HEK293T (cell line): ENCODE data around the gene GMEB1.
"Not testable (repeated sequence)": the region's sequence is repeated elsewhere in the genome, so short reads cannot be mapped to it uniquely, and the experiment has no call there.

Experiments used
- CTCF ChIA-PET: fragments of 350-600 bp; formaldehyde crosslinking; extraction: SDS; loops from one replicate; lab custom pipeline; 2021; ENCODE audit warnings: antibody characterized with exemption, inconsistent platforms; lab: Yijun Ruan, JAX
- POLR2A ChIA-PET: fragments of 350-600 bp; formaldehyde crosslinking; extraction: SDS; loops from one replicate; lab custom pipeline; 2020; ENCODE audit warnings: antibody characterized with exemption, inconsistent platforms; lab: Yijun Ruan, JAX
- DNase-seq: peaks from one replicate; pipeline ENCODE4 v3.0.0; 2012; ENCODE audit warnings: mixed read lengths; ENCODE audit errors: extremely low spot score
- ARNT ChIP-seq: fragments of 450-650 bp; IDR thresholded peaks from 2 replicates; pipeline ENCODE4 v1.6.1; 2017; ENCODE audit warnings: mild to moderate bottlenecking
- BHLHE40 ChIP-seq: fragments of 450-650 bp; IDR thresholded peaks from 2 replicates; pipeline ENCODE4 v1.6.1; 2016; ENCODE audit warnings: mild to moderate bottlenecking, moderate library complexity, borderline replicate concordance
- CTBP1 ChIP-seq: fragments of 450-650 bp; IDR thresholded peaks from 2 replicates; pipeline ENCODE4 v1.6.1; 2016; ENCODE audit warnings: borderline replicate concordance
- ELF4 ChIP-seq: fragments of 450-650 bp; IDR thresholded peaks from 2 replicates; pipeline ENCODE4 v1.6.1; 2017; ENCODE audit warnings: antibody characterized with exemption
- FOXA1 ChIP-seq: fragments of 450-650 bp; IDR thresholded peaks from 2 replicates; pipeline ENCODE4 v1.6.1; 2016; ENCODE audit warnings: mild to moderate bottlenecking
- FOXK2 ChIP-seq: fragments of 450-650 bp; IDR thresholded peaks from 2 replicates; pipeline ENCODE4 v1.6.1; 2016; ENCODE audit warnings: mild to moderate bottlenecking
- FOXM1 ChIP-seq: fragments of 450-650 bp; IDR thresholded peaks from 2 replicates; pipeline ENCODE4 v1.6.1; 2017; ENCODE audit warnings: mild to moderate bottlenecking, borderline replicate concordance
- HDGF ChIP-seq: fragments of 450-650 bp; IDR thresholded peaks from 2 replicates; pipeline ENCODE4 v1.6.1; 2017; ENCODE audit warnings: antibody characterized with exemption, borderline replicate concordance
- L3MBTL2 ChIP-seq: fragments of 450-650 bp; conservative IDR thresholded peaks from 2 replicates; pipeline ENCODE4 v1.6.1; 2016; ENCODE audit warnings: mild to moderate bottlenecking
- LEF1 ChIP-seq: fragments of 450-650 bp; IDR thresholded peaks from 2 replicates; pipeline ENCODE4 v1.6.1; 2017; ENCODE audit warnings: mild to moderate bottlenecking, borderline replicate concordance
- NFRKB ChIP-seq: fragments of 450-650 bp; IDR thresholded peaks from 2 replicates; pipeline ENCODE4 v1.6.1; 2016; ENCODE audit warnings: mild to moderate bottlenecking, moderate library complexity
- PKNOX1 ChIP-seq: fragments of 450-650 bp; IDR thresholded peaks from 2 replicates; pipeline ENCODE4 v1.6.1; 2016
- SP1 ChIP-seq: fragments of 450-650 bp; IDR thresholded peaks from 2 replicates; pipeline ENCODE4 v1.6.1; 2017
- SUZ12 ChIP-seq: fragments of 450-650 bp; IDR thresholded peaks from 2 replicates; pipeline ENCODE4 v1.6.1; 2016; ENCODE audit warnings: mild to moderate bottlenecking
- TARDBP ChIP-seq: fragments of 450-650 bp; IDR thresholded peaks from 2 replicates; pipeline ENCODE4 v1.6.1; 2016
- ZNF384 ChIP-seq: fragments of 450-650 bp; IDR thresholded peaks from 2 replicates; pipeline ENCODE4 v1.6.1; 2016

GMEB1 gene

DNA sequence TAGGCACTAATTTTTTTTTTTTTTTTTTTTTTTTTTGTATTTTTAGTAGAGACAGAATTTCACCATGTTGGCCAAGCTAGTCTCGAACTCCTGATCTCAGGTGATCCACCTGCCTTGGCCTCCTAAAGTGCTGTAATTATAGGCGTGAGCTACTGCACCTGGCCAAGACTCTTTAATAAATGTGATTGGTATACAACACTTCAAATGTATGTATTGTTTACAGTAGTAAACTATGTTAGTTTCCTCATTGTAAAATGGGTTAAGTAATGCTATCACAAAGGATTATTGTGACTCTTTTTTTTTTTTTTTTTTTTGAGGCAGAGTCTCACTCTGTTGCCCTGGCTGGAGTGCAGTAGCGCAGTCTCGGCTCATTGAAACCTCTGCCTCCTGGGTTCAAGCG, 56.8 kb downstream of the GMEB1 start:
- POLR2A ChIA-PET, result interaction anchor here (1.0 to 1.4 kb wide), 2 partner anchors 11 to 77 kb away, joined by 3 to 4 read pairs; partner anchors contain the start of genes RNU11 and YTHDF2
- DNase-seq, result not testable (repeated sequence)
- CTCF ChIA-PET, result interaction anchor here (0.5 to 3.4 kb wide), 2 partner anchors 11 to 82 kb away, joined by 3 to 14 read pairs; partner anchors contain the start of genes TAF12 and YTHDF2
- TF ChIP-seq ZNF384, result peak; percentile 18; the same call in 1 of the 2 replicates

GRCh38 chr1:28735961-28736449, 67.4 kb downstream of the GMEB1 start:
- CTCF ChIA-PET, result interaction anchor here (0.6 to 1.8 kb wide), 12 partner anchors 10 to 446 kb away, joined by 3 to 14 read pairs (median 4); partner anchors contain the start of genes GMEB1 and SRSF4
- DNase-seq, result no peak
- TF ChIP-seq ARNT (no peak), L3MBTL2 (no peak), ELF4 (no peak), FOXK2 (no peak), BHLHE40 (no peak), LEF1 (no peak), SP1 (no peak), FOXA1 (no peak), TARDBP (no peak), PKNOX1 (no peak), ZNF384 (no peak), HDGF (no peak), FOXM1 (no peak), SUZ12 (no peak), NFRKB (no peak), CTBP1 (no peak)
- POLR2A ChIA-PET, result interaction anchor here (0.6 to 3.6 kb wide), 28 partner anchors 9 to 227 kb away, joined by 3 to 45 read pairs (median 4); partner anchors contain the start of genes EPB41, GMEB1, RNU11 and TAF12

DNA sequence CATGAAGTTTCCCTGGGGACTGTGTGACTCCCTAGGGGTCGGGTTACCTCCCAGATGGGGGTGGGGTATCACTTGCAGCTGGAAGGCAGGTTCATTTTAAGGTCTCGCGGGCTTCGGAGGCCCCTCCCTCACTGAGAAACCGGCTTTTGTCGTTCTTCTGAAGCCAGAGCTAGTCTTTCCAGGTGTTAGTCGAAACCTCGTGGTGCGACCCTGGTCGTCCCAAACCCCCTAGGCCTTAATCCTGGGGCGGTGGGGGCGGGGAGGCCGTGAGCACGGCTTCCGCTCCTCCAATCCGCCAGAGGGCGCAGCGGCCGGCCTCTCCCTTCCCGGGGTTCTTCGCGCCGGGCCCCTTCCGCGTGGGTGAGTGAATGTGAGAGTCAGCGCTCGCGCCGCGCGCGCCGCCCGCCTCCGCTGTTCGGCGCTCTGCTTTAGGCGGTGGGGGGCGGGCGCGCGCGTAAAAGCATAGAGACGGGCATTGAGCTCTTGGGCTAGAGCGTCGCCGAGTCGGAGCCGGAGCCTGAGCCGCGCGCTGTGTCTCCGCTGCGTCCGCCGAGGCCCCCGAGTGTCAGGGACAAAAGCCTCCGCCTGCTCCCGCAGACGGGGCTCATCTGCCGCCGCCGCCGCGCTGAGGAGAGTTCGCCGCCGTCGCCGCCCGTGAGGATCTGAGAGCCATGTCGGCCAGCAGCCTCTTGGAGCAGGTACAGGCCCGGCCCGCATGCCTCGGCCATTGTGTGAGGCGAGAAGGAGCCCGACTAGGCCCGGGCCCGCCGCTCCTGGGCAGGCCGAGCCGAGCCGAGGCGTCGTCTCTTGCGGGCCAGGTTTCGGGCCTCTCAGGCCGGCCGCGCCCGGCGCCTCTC, 68.1 kb downstream of the GMEB1 start, which contains the start of gene YTHDF2:
Gene YTHDF2 (plus strand): TSS at position 491 of the 857 bp plus-strand sequence. CDS start 181 bp downstream, at position 672.
- ChIA-PET CTCF (interaction anchor here (0.6 to 1.8 kb wide), 17 partner anchors 11 to 445 kb away, joined by 3 to 14 read pairs (median 4); partner anchors contain the start of genes GMEB1 and SRSF4), POLR2A (interaction anchor here (0.6 to 3.6 kb wide), 29 partner anchors 10 to 227 kb away, joined by 3 to 45 read pairs (median 4); partner anchors contain the start of genes EPB41, GMEB1, RNU11 and TAF12)
- peak; percentile 97 for DNase-seq
- no peak for TF ChIP-seq PKNOX1
- TF ChIP-seq FOXK2, result no peak
- TF ChIP-seq ELF4, result peak; percentile 61; the same call in 1 of the 2 replicates
- peak; percentile 82 for TF ChIP-seq FOXM1
- TF ChIP-seq L3MBTL2, result peak; percentile 91
- peak; percentile 86; the same call in 1 of the 2 replicates for TF ChIP-seq LEF1
- TF ChIP-seq CTBP1, result peak; percentile 86
- TF ChIP-seq HDGF, result no peak
- TF ChIP-seq SUZ12, result no peak
- no peak for TF ChIP-seq NFRKB
- 0 out of 2 replicates have a peak, but pooled peaks have one; percentile 3 for TF ChIP-seq ARNT
- TF ChIP-seq TARDBP, result peak; percentile 98

DNA sequence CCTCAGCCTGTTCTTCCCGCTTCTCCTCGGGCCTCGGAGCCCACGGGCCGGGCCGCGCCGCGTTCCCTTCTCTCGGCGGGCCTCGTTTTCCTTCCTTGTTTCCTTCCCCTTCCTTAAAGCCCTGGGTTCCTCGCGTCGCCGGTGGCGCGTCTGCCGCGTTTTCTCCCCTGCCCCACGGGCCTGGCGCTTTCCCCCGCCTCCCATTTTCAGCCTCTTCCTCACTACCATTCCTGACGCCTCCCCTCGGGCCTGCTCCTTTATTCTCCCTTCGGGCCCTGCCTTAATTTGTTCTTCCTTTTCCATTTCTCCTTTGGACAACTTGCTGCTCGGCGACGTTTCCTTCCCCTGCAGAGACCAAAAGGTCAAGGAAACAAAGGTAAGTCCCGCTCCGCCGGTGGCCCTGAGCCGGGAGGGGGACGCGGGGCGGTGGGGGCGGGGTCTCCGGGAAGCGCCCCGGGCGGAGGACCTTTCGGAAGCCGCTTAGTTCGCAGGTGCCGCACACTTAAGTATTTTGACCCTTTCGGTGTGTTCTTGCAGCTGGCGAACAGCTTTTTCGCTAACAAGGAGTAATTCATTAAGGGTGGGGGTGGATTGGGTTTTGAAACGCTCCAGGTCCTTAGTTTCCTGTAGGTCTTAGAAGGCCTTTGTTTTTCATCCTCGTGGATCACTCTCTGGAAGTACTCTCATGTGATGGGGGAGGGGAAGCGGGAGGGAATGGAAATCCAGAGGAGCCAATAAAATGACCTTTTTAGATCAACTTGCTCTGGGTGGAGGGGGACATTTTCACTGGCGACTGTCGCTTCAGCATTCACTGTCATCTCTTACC, 68.9 kb downstream of the GMEB1 start:
- ChIA-PET CTCF (interaction anchor here (0.6 to 1.8 kb wide), 11 partner anchors 12 to 438 kb away, joined by 3 to 14 read pairs (median 4); partner anchors contain the start of gene GMEB1), POLR2A (interaction anchor here (0.9 to 3.6 kb wide), 20 partner anchors 9 to 226 kb away, joined by 3 to 45 read pairs (median 4); partner anchors contain the start of genes GMEB1, RNU11 and TAF12)
- DNase-seq, result peak; percentile 78
- no peak for TF ChIP-seq ELF4
- peak; percentile 12; the same call in 1 of the 2 replicates for TF ChIP-seq L3MBTL2

- no peak for DNase-seq
- CTCF ChIA-PET, result no interaction called here
- no peak for TF ChIP-seq FOXA1
- TF ChIP-seq ZNF384, result no peak
- no peak for TF ChIP-seq L3MBTL2
- TF ChIP-seq SP1, result no peak
- no peak for TF ChIP-seq FOXM1
- no peak for TF ChIP-seq FOXK2
- no peak for TF ChIP-seq LEF1
- POLR2A ChIA-PET, result interaction anchor here (1.0 to 1.1 kb wide), 2 partner anchors 97 to 187 kb away, joined by 3 read pairs; partner anchors contain the start of genes TAF12 and TRNAU1AP
These were observed 71.5 kb downstream of the GMEB1 start for GRCh38 chr1:28740118-28740517.

GRCh38 chr1:28744184-28744583, 75.6 kb downstream of the GMEB1 start:
- CTCF ChIA-PET, result no interaction called here
- POLR2A ChIA-PET, result interaction anchor here (0.6 to 1.5 kb wide), 2 partner anchors 96 to 390 kb away, joined by 3 to 5 read pairs; partner anchors contain the start of gene RNU11
- no peak for TF ChIP-seq ZNF384
- no peak for TF ChIP-seq PKNOX1
- TF ChIP-seq LEF1, result no peak
- no peak for TF ChIP-seq ELF4
- TF ChIP-seq SP1, result no peak
- TF ChIP-seq SUZ12, result no peak
- TF ChIP-seq ARNT, result no peak
- no peak for TF ChIP-seq NFRKB
- TF ChIP-seq FOXA1, result no peak
- TF ChIP-seq FOXM1, result no peak
- TF ChIP-seq CTBP1, result no peak
- no peak for TF ChIP-seq FOXK2
- TF ChIP-seq TARDBP, result no peak
- no peak for TF ChIP-seq HDGF
- no peak for DNase-seq
